Upper lobe of left lung (tissue), 4 donors: Measurements from ENCODE around the gene SDHAF1.

Experiments used
- EP300 ChIP-seq, 4 donors: sonication (generic); formaldehyde crosslinking; IDR thresholded peaks; one replicate each; pipeline ENCODE4 v1.5.1; 2017; ENCODE audit warnings: antibody characterized with exemption in 4 of 4, control low read depth in 2 of 4
- POLR2A ChIP-seq, 4 donors: fragments of 450-650 bp; IDR thresholded peaks; one replicate each; pipeline ENCODE4 v1.5.1; 2016 to 2017; ENCODE audit warnings: antibody characterized with exemption in 4 of 4, mild to moderate bottlenecking in 2 of 4
- POLR2AphosphoS5 ChIP-seq, 2 donors: sonication (generic); formaldehyde crosslinking; IDR thresholded peaks; one replicate each; pipeline ENCODE4 v1.5.1; 2017; ENCODE audit warnings: antibody characterized with exemption in 2 of 2
- TF ChIP-seq, protein P1 (sequence below), 6 experiments: fragments of 450-650 bp in 4 of 6; fragments of 200-600 bp in 2 of 6; sonication (generic) in 2 of 6; IDR thresholded peaks; one replicate each; pipeline ENCODE4 v1.5.1; 2016 to 2019; ENCODE audit warnings: antibody characterized with exemption in 6 of 6

DNA sequence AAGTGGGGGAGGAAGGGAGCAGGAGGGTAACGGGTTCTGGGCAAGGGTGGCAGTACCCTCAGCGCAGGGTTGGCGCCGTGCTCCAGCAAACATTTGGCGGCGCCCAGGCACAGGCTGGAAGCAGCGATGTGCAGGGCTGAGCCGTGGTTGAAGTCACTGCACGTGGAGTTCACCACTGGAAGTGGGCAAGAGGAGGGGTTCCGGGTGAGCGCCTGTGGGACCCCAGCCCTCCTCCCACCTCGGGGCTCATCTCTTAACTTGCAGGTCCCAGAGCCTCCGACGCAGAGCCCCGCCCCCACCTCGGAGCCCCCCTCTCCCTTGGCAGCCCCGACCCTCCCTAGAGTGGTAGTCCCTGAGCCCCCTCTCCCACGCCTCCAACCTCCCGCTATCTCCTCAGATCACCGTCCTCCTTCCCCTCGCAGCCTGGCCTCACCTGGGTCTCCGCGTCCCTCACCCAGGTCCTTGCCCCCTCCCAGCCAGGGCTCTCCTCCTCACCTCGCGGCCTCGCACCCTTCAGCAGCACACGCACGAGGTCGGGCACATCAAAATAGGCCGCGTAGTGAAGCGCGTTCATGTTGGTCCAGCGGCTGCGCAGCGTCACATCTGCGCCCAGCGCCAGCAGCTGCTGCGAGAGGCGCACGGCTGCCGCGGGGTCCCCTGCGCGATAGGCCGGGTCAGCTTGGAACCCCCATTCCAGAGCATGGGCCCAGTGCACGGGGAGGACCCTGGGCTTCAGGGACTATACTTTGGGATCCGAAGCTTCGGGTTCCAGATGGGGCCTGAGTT lies 31.3 kb downstream of the SDHAF1 start:
- no peak for TF ChIP-seq POLR2A (IDR thresholded peaks at IDR 0.05)
- TF ChIP-seq, protein P1, sequence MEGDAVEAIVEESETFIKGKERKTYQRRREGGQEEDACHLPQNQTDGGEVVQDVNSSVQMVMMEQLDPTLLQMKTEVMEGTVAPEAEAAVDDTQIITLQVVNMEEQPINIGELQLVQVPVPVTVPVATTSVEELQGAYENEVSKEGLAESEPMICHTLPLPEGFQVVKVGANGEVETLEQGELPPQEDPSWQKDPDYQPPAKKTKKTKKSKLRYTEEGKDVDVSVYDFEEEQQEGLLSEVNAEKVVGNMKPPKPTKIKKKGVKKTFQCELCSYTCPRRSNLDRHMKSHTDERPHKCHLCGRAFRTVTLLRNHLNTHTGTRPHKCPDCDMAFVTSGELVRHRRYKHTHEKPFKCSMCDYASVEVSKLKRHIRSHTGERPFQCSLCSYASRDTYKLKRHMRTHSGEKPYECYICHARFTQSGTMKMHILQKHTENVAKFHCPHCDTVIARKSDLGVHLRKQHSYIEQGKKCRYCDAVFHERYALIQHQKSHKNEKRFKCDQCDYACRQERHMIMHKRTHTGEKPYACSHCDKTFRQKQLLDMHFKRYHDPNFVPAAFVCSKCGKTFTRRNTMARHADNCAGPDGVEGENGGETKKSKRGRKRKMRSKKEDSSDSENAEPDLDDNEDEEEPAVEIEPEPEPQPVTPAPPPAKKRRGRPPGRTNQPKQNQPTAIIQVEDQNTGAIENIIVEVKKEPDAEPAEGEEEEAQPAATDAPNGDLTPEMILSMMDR (IDR thresholded peaks at IDR 0.05), result no peak
- no peak for TF ChIP-seq EP300 (IDR thresholded peaks at IDR 0.05)
- no peak for TF ChIP-seq POLR2AphosphoS5 (IDR thresholded peaks at IDR 0.05)
